HEK293 (cell line): ENCODE results near the gene C19orf73.

Experiments
- HOXA7 ChIP-seq: sonication (generic); formaldehyde crosslinking; IDR thresholded peaks from 2 replicates; pipeline ENCODE4 v1.8.1; 2022; ENCODE audit warnings: missing genetic modification reagents, borderline replicate concordance
- HOXC10 ChIP-seq: sonication (generic); formaldehyde crosslinking; IDR thresholded peaks from 2 replicates; pipeline ENCODE4 v1.8.1; 2023; ENCODE audit warnings: mild to moderate bottlenecking, missing genetic modification reagents
- KLF7 ChIP-seq: fragments of 450-650 bp; formaldehyde crosslinking; IDR thresholded peaks from 2 replicates; pipeline ENCODE4 v1.5.1; 2016; ENCODE audit warnings: missing biosample characterization, missing genetic modification characterization, borderline replicate concordance
- RBAK ChIP-seq: fragments of 450-650 bp; formaldehyde crosslinking; IDR thresholded peaks from 2 replicates; pipeline ENCODE4 v1.5.1; 2016; ENCODE audit warnings: missing biosample characterization, missing genetic modification characterization
- REPIN1 ChIP-seq: fragments of 450-650 bp; formaldehyde crosslinking; IDR thresholded peaks from 2 replicates; pipeline ENCODE4 v1.5.1; 2017; ENCODE audit warnings: missing biosample characterization, missing genetic modification characterization, low read depth
- SP2 ChIP-seq: fragments of 450-650 bp; formaldehyde crosslinking; IDR thresholded peaks from 2 replicates; pipeline ENCODE4 v1.5.1; 2016; ENCODE audit warnings: missing biosample characterization, missing genetic modification characterization
- SP3 ChIP-seq: fragments of 450-650 bp; formaldehyde crosslinking; IDR thresholded peaks from 2 replicates; pipeline ENCODE4 v1.5.1; 2016; ENCODE audit warnings: missing biosample characterization, missing genetic modification characterization
- TRIM28 ChIP-seq: IDR thresholded peaks from 2 replicates; pipeline ENCODE4 v1.6.1; 2011; ENCODE audit warnings: low read length, control low read depth, borderline replicate concordance
- YY1 ChIP-seq: fragments of 450-650 bp; formaldehyde crosslinking; IDR thresholded peaks from 2 replicates; pipeline ENCODE4 v1.5.1; 2018; ENCODE audit warnings: missing biosample characterization, missing genetic modification characterization
- ZBTB21 ChIP-seq: fragments of 450-650 bp; formaldehyde crosslinking; IDR thresholded peaks from 2 replicates; pipeline ENCODE4 v1.5.1; 2017; ENCODE audit warnings: missing biosample characterization, missing genetic modification characterization
- ZBTB8A ChIP-seq: fragments of 450-650 bp; formaldehyde crosslinking; IDR thresholded peaks from 2 replicates; pipeline ENCODE4 v1.5.1; 2016; ENCODE audit warnings: missing biosample characterization, missing genetic modification characterization
- ZFP69B ChIP-seq: fragments of 450-650 bp; formaldehyde crosslinking; IDR thresholded peaks from 2 replicates; pipeline ENCODE4 v1.5.1; 2016; ENCODE audit warnings: missing biosample characterization, missing genetic modification characterization
- ZIC2 ChIP-seq: fragments of 450-650 bp; formaldehyde crosslinking; IDR thresholded peaks from 2 replicates; pipeline ENCODE4 v1.5.1; 2016; ENCODE audit warnings: missing biosample characterization, missing genetic modification characterization
- ZNF157 ChIP-seq: fragments of 450-650 bp; formaldehyde crosslinking; IDR thresholded peaks from 2 replicates; pipeline ENCODE4 v1.5.1; 2016; ENCODE audit warnings: missing biosample characterization, missing genetic modification characterization
- ZNF169 ChIP-seq: fragments of 450-650 bp; formaldehyde crosslinking; IDR thresholded peaks from 2 replicates; pipeline ENCODE4 v1.5.1; 2016; ENCODE audit warnings: missing biosample characterization, missing genetic modification characterization
- ZNF223 ChIP-seq: fragments of 450-650 bp; formaldehyde crosslinking; IDR thresholded peaks from 2 replicates; pipeline ENCODE4 v1.5.1; 2016; ENCODE audit warnings: missing biosample characterization, missing genetic modification characterization
- ZNF239 ChIP-seq: fragments of 450-650 bp; formaldehyde crosslinking; IDR thresholded peaks from 2 replicates; pipeline ENCODE4 v1.5.1; 2016; ENCODE audit warnings: missing biosample characterization, missing genetic modification characterization
- ZNF341 ChIP-seq: fragments of 450-650 bp; formaldehyde crosslinking; IDR thresholded peaks from 2 replicates; pipeline ENCODE4; 2016; ENCODE audit warnings: low read depth, missing biosample characterization, missing genetic modification characterization
- ZNF423 ChIP-seq: fragments of 450-650 bp; formaldehyde crosslinking; IDR thresholded peaks from 2 replicates; pipeline ENCODE4 v1.5.1; 2016; ENCODE audit warnings: missing biosample characterization, missing genetic modification characterization
- ZNF514 ChIP-seq: fragments of 450-650 bp; formaldehyde crosslinking; IDR thresholded peaks from 2 replicates; pipeline ENCODE4 v1.5.1; 2016; ENCODE audit warnings: missing biosample characterization, missing genetic modification characterization
- ZNF610 ChIP-seq: fragments of 450-650 bp; formaldehyde crosslinking; IDR thresholded peaks from 2 replicates; pipeline ENCODE4 v1.5.1; 2016; ENCODE audit warnings: missing biosample characterization, missing genetic modification characterization, borderline replicate concordance
- ZNF623 ChIP-seq: fragments of 450-650 bp; formaldehyde crosslinking; IDR thresholded peaks from 2 replicates; pipeline ENCODE4 v1.5.1; 2016; ENCODE audit warnings: missing biosample characterization, missing genetic modification characterization
- ZNF629 ChIP-seq: fragments of 450-650 bp; formaldehyde crosslinking; IDR thresholded peaks from 2 replicates; pipeline ENCODE4 v1.5.1; 2017; ENCODE audit warnings: missing biosample characterization, missing genetic modification characterization
- ZNF785 ChIP-seq: fragments of 450-650 bp; formaldehyde crosslinking; IDR thresholded peaks from 2 replicates; pipeline ENCODE4 v1.5.1; 2016; ENCODE audit warnings: missing biosample characterization, missing genetic modification characterization
- ZNF830 ChIP-seq: fragments of 450-650 bp; IDR thresholded peaks from 2 replicates; pipeline ENCODE4 v1.5.0; 2018; ENCODE audit warnings: missing biosample characterization, missing genetic modification characterization, low read depth, mild to moderate bottlenecking, moderate library complexity
- ZNF837 ChIP-seq: fragments of 450-650 bp; formaldehyde crosslinking; IDR thresholded peaks from 2 replicates; pipeline ENCODE4 v1.5.1; 2016; ENCODE audit warnings: missing biosample characterization, missing genetic modification characterization
- ZSCAN23 ChIP-seq: fragments of 450-650 bp; formaldehyde crosslinking; IDR thresholded peaks from 2 replicates; pipeline ENCODE4 v1.5.1; 2016; ENCODE audit warnings: missing biosample characterization, missing genetic modification characterization
- TF ChIP-seq, protein P1 (sequence below): fragments of 450-650 bp; formaldehyde crosslinking; IDR thresholded peaks from 2 replicates; pipeline ENCODE4 v1.5.1; 2016; ENCODE audit warnings: missing biosample characterization, missing genetic modification characterization
- TF ChIP-seq, protein P2 (sequence below): fragments of 450-650 bp; formaldehyde crosslinking; IDR thresholded peaks from 2 replicates; pipeline ENCODE4 v1.5.1; 2016; ENCODE audit warnings: missing biosample characterization, missing genetic modification characterization
- TF ChIP-seq, protein P3 (sequence below): fragments of 450-650 bp; formaldehyde crosslinking; IDR thresholded peaks from 2 replicates; pipeline ENCODE4 v1.5.1; 2016; ENCODE audit warnings: missing biosample characterization, missing genetic modification characterization, borderline replicate concordance
- TF ChIP-seq, protein P4 (sequence below): fragments of 450-650 bp; formaldehyde crosslinking; IDR thresholded peaks from 2 replicates; pipeline ENCODE4 v1.5.1; 2017; ENCODE audit warnings: missing biosample characterization, missing genetic modification characterization
- TF ChIP-seq, protein P5 (sequence below): fragments of 450-650 bp; formaldehyde crosslinking; IDR thresholded peaks from 2 replicates; pipeline ENCODE4 v1.5.1; 2016; ENCODE audit warnings: missing biosample characterization, missing genetic modification characterization
- TF ChIP-seq, protein P6 (sequence below): IDR thresholded peaks from 2 replicates; pipeline ENCODE4 v1.6.1; 2011; ENCODE audit warnings: mild to moderate bottlenecking, low read depth, low read length, borderline replicate concordance

The C19orf73 gene

DNA sequence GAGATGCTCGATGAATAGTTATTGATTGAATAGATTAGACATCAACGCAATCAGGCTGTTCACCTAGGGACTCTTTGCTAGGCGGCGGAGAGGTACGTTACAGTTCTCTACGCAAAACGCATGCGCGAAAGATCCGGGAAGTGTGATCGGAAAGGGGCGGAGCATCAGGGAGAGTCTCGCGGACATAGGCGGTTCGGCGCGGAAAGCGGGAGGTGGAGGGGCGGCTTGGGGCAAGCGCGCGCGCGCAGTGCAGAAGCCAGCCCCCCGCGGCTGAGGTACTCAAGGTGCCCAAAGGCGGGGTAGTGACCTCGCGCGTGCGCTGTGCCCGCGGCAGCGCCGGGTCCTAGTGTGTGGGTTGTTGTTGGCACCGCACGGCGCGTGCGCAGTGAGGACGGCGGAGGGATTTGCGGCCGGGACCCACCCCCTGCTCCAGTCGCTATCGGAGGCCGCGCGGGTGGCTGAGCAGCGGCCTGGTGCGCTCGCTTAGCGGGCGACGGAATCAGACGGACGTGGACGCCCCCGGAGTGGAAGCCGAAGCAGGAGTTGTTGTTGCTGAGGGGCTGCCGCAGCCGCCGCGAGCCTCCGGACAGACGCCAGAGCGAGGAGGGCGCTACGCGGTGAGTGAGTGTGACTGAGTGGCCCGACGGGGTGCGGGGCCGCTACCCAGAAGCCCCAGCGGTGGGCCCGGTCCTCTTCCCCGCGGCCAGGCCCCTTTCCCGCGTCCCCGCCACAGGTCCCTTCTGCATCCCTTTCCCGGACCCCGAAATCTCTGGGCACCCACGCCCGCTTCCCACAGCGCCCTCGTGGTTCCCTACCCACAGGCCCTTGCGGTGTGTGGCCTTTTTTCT lies 33.7 kb downstream of the C19orf73 start, which contains the start of gene SNRNP70 (continued):
- TF ChIP-seq ZNF629 (tag by site-specific recombination): peak; percentile 46
- TF ChIP-seq ZIC2 (tag by site-specific recombination): peak; percentile 86
- TF ChIP-seq ZNF223 (tag by site-specific recombination): peak; percentile 91
- peak; percentile 63; the same call in 1 of the 2 replicates for TF ChIP-seq ZSCAN23 (tag by site-specific recombination)
- TF ChIP-seq, protein P1, sequence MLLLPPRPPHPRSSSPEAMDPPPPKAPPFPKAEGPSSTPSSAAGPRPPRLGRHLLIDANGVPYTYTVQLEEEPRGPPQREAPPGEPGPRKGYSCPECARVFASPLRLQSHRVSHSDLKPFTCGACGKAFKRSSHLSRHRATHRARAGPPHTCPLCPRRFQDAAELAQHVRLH (tag by site-specific recombination): peak; percentile 89
- TF ChIP-seq ZNF785 (tag by site-specific recombination): 0 out of 2 replicates have a peak, but pooled peaks have one; percentile 85
- no peak; the same call in 1 of the 2 replicates for TF ChIP-seq YY1 (tag by site-specific recombination)
- peak; percentile 31; the same call in 1 of the 2 replicates for TF ChIP-seq HOXA7 (CRISPR knock-in tag)
- TF ChIP-seq, protein P2, sequence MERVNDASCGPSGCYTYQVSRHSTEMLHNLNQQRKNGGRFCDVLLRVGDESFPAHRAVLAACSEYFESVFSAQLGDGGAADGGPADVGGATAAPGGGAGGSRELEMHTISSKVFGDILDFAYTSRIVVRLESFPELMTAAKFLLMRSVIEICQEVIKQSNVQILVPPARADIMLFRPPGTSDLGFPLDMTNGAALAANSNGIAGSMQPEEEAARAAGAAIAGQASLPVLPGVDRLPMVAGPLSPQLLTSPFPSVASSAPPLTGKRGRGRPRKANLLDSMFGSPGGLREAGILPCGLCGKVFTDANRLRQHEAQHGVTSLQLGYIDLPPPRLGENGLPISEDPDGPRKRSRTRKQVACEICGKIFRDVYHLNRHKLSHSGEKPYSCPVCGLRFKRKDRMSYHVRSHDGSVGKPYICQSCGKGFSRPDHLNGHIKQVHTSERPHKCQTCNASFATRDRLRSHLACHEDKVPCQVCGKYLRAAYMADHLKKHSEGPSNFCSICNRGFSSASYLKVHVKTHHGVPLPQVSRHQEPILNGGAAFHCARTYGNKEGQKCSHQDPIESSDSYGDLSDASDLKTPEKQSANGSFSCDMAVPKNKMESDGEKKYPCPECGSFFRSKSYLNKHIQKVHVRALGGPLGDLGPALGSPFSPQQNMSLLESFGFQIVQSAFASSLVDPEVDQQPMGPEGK: peak; percentile 91
- TF ChIP-seq ZNF341 (tag by site-specific recombination): peak; percentile 90
- peak; percentile 86; the same call in 1 of the 2 replicates for TF ChIP-seq REPIN1 (tag by site-specific recombination)
- peak; percentile 67 for TF ChIP-seq ZBTB21
- TF ChIP-seq ZFP69B (tag by site-specific recombination): peak; percentile 99
- TF ChIP-seq ZNF837 (tag by site-specific recombination): 0 out of 2 replicates have a peak, but pooled peaks have one; percentile 75
- TF ChIP-seq KLF7 (tag by site-specific recombination): peak; percentile 88; the same call in 1 of the 2 replicates
- 0 out of 2 replicates have a peak, but pooled peaks have one; percentile 76 for TF ChIP-seq ZNF239 (tag by site-specific recombination)
- TF ChIP-seq ZNF423 (tag by site-specific recombination): 0 out of 2 replicates have a peak, but pooled peaks have one; percentile 36
- no peak for TF ChIP-seq ZNF514
- TF ChIP-seq RBAK (tag by site-specific recombination): no peak
- no peak for TF ChIP-seq ZNF830 (tag by site-specific recombination)
- TF ChIP-seq SP3: peak; percentile 95
- TF ChIP-seq, protein P3, sequence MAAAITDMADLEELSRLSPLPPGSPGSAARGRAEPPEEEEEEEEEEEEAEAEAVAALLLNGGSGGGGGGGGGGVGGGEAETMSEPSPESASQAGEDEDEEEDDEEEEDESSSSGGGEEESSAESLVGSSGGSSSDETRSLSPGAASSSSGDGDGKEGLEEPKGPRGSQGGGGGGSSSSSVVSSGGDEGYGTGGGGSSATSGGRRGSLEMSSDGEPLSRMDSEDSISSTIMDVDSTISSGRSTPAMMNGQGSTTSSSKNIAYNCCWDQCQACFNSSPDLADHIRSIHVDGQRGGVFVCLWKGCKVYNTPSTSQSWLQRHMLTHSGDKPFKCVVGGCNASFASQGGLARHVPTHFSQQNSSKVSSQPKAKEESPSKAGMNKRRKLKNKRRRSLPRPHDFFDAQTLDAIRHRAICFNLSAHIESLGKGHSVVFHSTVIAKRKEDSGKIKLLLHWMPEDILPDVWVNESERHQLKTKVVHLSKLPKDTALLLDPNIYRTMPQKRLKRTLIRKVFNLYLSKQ: 0 out of 2 replicates have a peak, but pooled peaks have one; percentile 25
- TF ChIP-seq, protein P4, sequence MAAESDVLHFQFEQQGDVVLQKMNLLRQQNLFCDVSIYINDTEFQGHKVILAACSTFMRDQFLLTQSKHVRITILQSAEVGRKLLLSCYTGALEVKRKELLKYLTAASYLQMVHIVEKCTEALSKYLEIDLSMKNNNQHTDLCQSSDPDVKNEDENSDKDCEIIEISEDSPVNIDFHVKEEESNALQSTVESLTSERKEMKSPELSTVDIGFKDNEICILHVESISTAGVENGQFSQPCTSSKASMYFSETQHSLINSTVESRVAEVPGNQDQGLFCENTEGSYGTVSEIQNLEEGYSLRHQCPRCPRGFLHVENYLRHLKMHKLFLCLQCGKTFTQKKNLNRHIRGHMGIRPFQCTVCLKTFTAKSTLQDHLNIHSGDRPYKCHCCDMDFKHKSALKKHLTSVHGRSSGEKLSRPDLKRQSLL (tag by site-specific recombination): peak; percentile 60; the same call in 1 of the 2 replicates
- TF ChIP-seq ZBTB8A (tag by site-specific recombination): peak; percentile 65
- TF ChIP-seq ZNF623 (tag by site-specific recombination): 0 out of 2 replicates have a peak, but pooled peaks have one; percentile 23
- TF ChIP-seq, protein P5, sequence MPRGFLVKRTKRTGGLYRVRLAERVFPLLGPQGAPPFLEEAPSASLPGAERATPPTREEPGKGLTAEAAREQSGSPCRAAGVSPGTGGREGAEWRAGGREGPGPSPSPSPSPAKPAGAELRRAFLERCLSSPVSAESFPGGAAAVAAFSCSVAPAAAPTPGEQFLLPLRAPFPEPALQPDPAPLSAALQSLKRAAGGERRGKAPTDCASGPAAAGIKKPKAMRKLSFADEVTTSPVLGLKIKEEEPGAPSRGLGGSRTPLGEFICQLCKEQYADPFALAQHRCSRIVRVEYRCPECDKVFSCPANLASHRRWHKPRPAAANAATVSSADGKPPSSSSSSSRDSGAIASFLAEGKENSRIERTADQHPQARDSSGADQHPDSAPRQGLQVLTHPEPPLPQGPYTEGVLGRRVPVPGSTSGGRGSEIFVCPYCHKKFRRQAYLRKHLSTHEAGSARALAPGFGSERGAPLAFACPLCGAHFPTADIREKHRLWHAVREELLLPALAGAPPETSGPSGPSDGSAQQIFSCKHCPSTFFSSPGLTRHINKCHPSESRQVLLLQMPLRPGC (tag by site-specific recombination): peak; percentile 82
- 0 out of 2 replicates have a peak, but pooled peaks have one; percentile 32 for TF ChIP-seq TRIM28
- TF ChIP-seq SP2 (tag by site-specific recombination): peak; percentile 97
- 0 out of 2 replicates have a peak, but pooled peaks have one; percentile 27 for TF ChIP-seq ZNF169 (tag by site-specific recombination)
- TF ChIP-seq, protein P6, sequence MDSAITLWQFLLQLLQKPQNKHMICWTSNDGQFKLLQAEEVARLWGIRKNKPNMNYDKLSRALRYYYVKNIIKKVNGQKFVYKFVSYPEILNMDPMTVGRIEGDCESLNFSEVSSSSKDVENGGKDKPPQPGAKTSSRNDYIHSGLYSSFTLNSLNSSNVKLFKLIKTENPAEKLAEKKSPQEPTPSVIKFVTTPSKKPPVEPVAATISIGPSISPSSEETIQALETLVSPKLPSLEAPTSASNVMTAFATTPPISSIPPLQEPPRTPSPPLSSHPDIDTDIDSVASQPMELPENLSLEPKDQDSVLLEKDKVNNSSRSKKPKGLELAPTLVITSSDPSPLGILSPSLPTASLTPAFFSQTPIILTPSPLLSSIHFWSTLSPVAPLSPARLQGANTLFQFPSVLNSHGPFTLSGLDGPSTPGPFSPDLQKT: no peak
- 0 out of 2 replicates have a peak, but pooled peaks have one; percentile 35 for TF ChIP-seq ZNF157 (tag by site-specific recombination)
- TF ChIP-seq HOXC10 (CRISPR knock-in tag): no peak
- peak; percentile 73 for TF ChIP-seq ZNF610 (tag by site-specific recombination)
